Prostate gland (tissue), 2 donors: Measurements from ENCODE around the gene GABARAPL2.

Experiments
- POLR2A ChIP-seq: fragments of 450-650 bp; IDR thresholded peaks from one replicate; pipeline ENCODE4 v1.6.1; 2016; ENCODE audit warnings: antibody characterized with exemption, mild to moderate bottlenecking
- TF ChIP-seq, protein P1 (sequence below), 4 experiments: fragments of 200-600 bp in 2 of 4; fragments of 450-650 bp in 2 of 4; sonication (generic) in 2 of 4; IDR thresholded peaks; 1 replicate in 3 of 4; 2 replicates in 1 of 4; pipeline ENCODE4 v1.5.1; 2016 to 2019; ENCODE audit warnings: antibody characterized with exemption in 4 of 4, mild to moderate bottlenecking in 2 of 4, moderate library complexity in 2 of 4

DNA sequence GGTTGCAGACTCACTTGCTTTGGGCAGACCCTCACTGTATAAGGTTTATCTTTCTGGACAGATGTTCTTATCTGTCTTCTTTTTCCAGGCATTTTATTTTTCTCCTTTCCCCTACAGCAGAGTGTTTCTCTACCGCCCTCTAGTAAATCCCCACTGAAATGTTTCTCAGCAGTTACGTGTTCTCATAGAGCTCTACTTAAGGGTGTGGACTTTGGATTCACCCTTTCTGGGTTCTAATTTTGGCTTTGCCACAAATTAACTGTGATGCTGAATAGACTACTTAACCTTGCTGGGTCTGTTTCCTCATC, 54.9 kb downstream of the GABARAPL2 start:
- TF ChIP-seq, protein P1, sequence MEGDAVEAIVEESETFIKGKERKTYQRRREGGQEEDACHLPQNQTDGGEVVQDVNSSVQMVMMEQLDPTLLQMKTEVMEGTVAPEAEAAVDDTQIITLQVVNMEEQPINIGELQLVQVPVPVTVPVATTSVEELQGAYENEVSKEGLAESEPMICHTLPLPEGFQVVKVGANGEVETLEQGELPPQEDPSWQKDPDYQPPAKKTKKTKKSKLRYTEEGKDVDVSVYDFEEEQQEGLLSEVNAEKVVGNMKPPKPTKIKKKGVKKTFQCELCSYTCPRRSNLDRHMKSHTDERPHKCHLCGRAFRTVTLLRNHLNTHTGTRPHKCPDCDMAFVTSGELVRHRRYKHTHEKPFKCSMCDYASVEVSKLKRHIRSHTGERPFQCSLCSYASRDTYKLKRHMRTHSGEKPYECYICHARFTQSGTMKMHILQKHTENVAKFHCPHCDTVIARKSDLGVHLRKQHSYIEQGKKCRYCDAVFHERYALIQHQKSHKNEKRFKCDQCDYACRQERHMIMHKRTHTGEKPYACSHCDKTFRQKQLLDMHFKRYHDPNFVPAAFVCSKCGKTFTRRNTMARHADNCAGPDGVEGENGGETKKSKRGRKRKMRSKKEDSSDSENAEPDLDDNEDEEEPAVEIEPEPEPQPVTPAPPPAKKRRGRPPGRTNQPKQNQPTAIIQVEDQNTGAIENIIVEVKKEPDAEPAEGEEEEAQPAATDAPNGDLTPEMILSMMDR (IDR thresholded peaks at IDR 0.05), result peak in 1 of 4 experiments; percentile 18
- TF ChIP-seq POLR2A, result no peak
